SK-N-SH (cell line): Measurements from ENCODE around the gene PELI3. TPM values are rescaled to one million over a fixed set of nuclear protein-coding genes. Genes with fewer than 3 reads are reported as not detected.

Experiments used
- CTCF ChIA-PET: fragments of 300-600, 350-600 bp; formaldehyde crosslinking; extraction: SDS; loops from one replicate; lab custom pipeline; 2021; lab: Yijun Ruan, JAX
- POLR2A ChIA-PET: fragments of 350-600 bp; sonication (Branson Sonifier 250); formaldehyde crosslinking; extraction: SDS; loops from one replicate; lab custom pipeline; 2020; ENCODE audit warnings: antibody characterized with exemption, inconsistent platforms; lab: Yijun Ruan, JAX
- DNase-seq: peaks from one replicate; pipeline ENCODE4 v3.0.0; 2012
- H2AFZ ChIP-seq: fragments of 200-600 bp; sonication (generic); 2 replicates; pipeline ENCODE4 v1.8.1; 2016; ENCODE audit warnings: antibody characterized with exemption, mild to moderate bottlenecking, low read depth
- H3F3A ChIP-seq: fragments of 200-600 bp; sonication (generic); replicated peaks from 2 replicates; pipeline ENCODE3; 2016; ENCODE audit warnings: antibody characterized with exemption, mild to moderate bottlenecking; ENCODE audit not compliant: insufficient read depth
- H3K27ac ChIP-seq, 2 experiments: fragments of 200-500 bp in 1 of 2; fragments of 200-600 bp in 1 of 2; sonication (Bioruptor generic) in 1 of 2; sonication (generic), shearing (Covaris generic) in 1 of 2; 2 replicates each; pipeline versions ENCODE4 v1.5.1 to v1.6.1; 2014 to 2016; ENCODE audit warnings: low read depth in 2 of 2, inconsistent platforms in 1 of 2, low read length in 1 of 2, mild to moderate bottlenecking in 1 of 2, mixed read lengths in 1 of 2
- H3K27me3 ChIP-seq: fragments of 200-600 bp; sonication (generic), shearing (Covaris generic); 2 replicates; pipeline ENCODE4 v1.6.1; 2016; ENCODE audit warnings: mixed run types; ENCODE audit not compliant: insufficient read depth
- H3K36me3 ChIP-seq, 2 experiments: fragments of 200-500 bp in 1 of 2; fragments of 200-600 bp in 1 of 2; sonication (Bioruptor generic) in 1 of 2; sonication (generic) in 1 of 2; replicated peaks in 1 of 2; 2 replicates each; pipeline versions ENCODE3 to v1.5.1; 2014 to 2016; ENCODE audit warnings: low read length in 1 of 2, mild to moderate bottlenecking in 1 of 2; ENCODE audit not compliant: insufficient read depth in 2 of 2, control insufficient read depth in 1 of 2
- H3K4me1 ChIP-seq, 2 experiments: fragments of 200-500 bp in 1 of 2; fragments of 200-600 bp in 1 of 2; sonication (Bioruptor generic) in 1 of 2; sonication (generic), shearing (Covaris generic) in 1 of 2; 2 replicates each; pipeline versions ENCODE4 v1.5.1 to v1.6.1; 2014 to 2016; ENCODE audit warnings: low read depth in 1 of 2, low read length in 1 of 2, mixed run types in 1 of 2; ENCODE audit not compliant: insufficient read depth in 2 of 2, control insufficient read depth in 1 of 2
- H3K4me2 ChIP-seq: fragments of 200-600 bp; sonication (generic), shearing (Covaris generic); 2 replicates; pipeline ENCODE4 v1.6.1; 2017; ENCODE audit warnings: mixed run types
- H3K4me3 ChIP-seq, 2 experiments: fragments of 200-500 bp in 1 of 2; fragments of 200-600 bp in 1 of 2; sonication (Bioruptor generic) in 1 of 2; sonication (generic), shearing (Covaris generic) in 1 of 2; 2 replicates each; pipeline versions ENCODE4 v1.5.1 to v1.8.1; 2014 to 2016; ENCODE audit warnings: low read depth in 2 of 2, inconsistent platforms in 1 of 2, low read length in 1 of 2, mild to moderate bottlenecking in 1 of 2, mixed read lengths in 1 of 2, moderate library complexity in 1 of 2
- H3K79me2 ChIP-seq: fragments of 200-600 bp; sonication (generic); 2 replicates; pipeline ENCODE4 v1.8.1; 2017; ENCODE audit warnings: mild to moderate bottlenecking; ENCODE audit not compliant: insufficient read depth
- H3K9ac ChIP-seq: fragments of 200-600 bp; sonication (generic); 2 replicates; pipeline ENCODE4 v1.6.1; 2017; ENCODE audit warnings: mixed run types
- H3K9me2 ChIP-seq: fragments of 200-600 bp; sonication (generic); 2 replicates; pipeline ENCODE4 v1.6.1; 2017; ENCODE audit warnings: mixed run types
- H3K9me3 ChIP-seq: fragments of 200-600 bp; sonication (generic); 2 replicates; pipeline ENCODE4 v1.6.1; 2017; ENCODE audit warnings: mixed run types, mild to moderate bottlenecking, moderate library complexity
- H4K20me1 ChIP-seq: fragments of 200-600 bp; sonication (generic); 2 replicates; pipeline ENCODE4 v1.6.1; 2017; ENCODE audit warnings: mild to moderate bottlenecking, mixed run types; ENCODE audit not compliant: insufficient read depth
- CHD2 ChIP-seq: fragments of 150-350 bp; IDR thresholded peaks from 2 replicates; pipeline ENCODE4 v1.6.1; 2018; ENCODE audit warnings: low read length; ENCODE audit not compliant: partially characterized antibody
- CTCF ChIP-seq: fragments of 200-600 bp; sonication (generic); IDR thresholded peaks from 2 replicates; pipeline ENCODE4 v1.6.1; 2017; ENCODE audit warnings: antibody characterized with exemption, mild to moderate bottlenecking, moderate library complexity
- ELF1 ChIP-seq: IDR thresholded peaks from 2 replicates; pipeline ENCODE4 v1.4.0; 2012
- EZH2phosphoT487 ChIP-seq: fragments of 200-600 bp; sonication (generic); IDR thresholded peaks from 2 replicates; pipeline ENCODE4 v1.6.1; 2017; ENCODE audit warnings: low read depth, mixed run types, mild to moderate bottlenecking, antibody characterized with exemption, moderate library complexity, borderline replicate concordance
- FOXJ3 ChIP-seq: sonication (generic); formaldehyde crosslinking; IDR thresholded peaks from 2 replicates; pipeline ENCODE4 v1.5.1; 2020; ENCODE audit warnings: mild to moderate bottlenecking, missing genetic modification reagents
- FOXM1 ChIP-seq: IDR thresholded peaks from 2 replicates; pipeline ENCODE4 v1.4.0; 2012; ENCODE audit warnings: low read depth, mild to moderate bottlenecking
- GABPA ChIP-seq: IDR thresholded peaks from 2 replicates; pipeline ENCODE4 v1.4.0; 2012; ENCODE audit warnings: low read depth, mild to moderate bottlenecking
- IRF3 ChIP-seq: fragments of 150-350 bp; IDR thresholded peaks from 2 replicates; pipeline ENCODE4 v1.6.1; 2016; ENCODE audit warnings: mild to moderate bottlenecking, low read depth, low read length
- JUND ChIP-seq: IDR thresholded peaks from 2 replicates; pipeline ENCODE4 v1.4.0; 2012
- MEF2A ChIP-seq: IDR thresholded peaks from 2 replicates; pipeline ENCODE4 v1.4.0; 2012; ENCODE audit warnings: low read depth, borderline replicate concordance
- MXI1 ChIP-seq: IDR thresholded peaks from 2 replicates; pipeline ENCODE4 v1.6.1; 2012; ENCODE audit warnings: mild to moderate bottlenecking, low read depth, low read length, improper control_type of control experiment
- NRF1 ChIP-seq: IDR thresholded peaks from 2 replicates; pipeline ENCODE4 v1.6.1; 2012; ENCODE audit warnings: low read depth, mild to moderate bottlenecking, low read length
- POLR2AphosphoS5 ChIP-seq: IDR thresholded peaks from 2 replicates; pipeline ENCODE4 v1.6.1; 2012; ENCODE audit warnings: low read depth, low read length
- RAD21 ChIP-seq: IDR thresholded peaks from 2 replicates; pipeline ENCODE4 v1.6.1; 2012; ENCODE audit warnings: mild to moderate bottlenecking, low read length
- RCOR1 ChIP-seq: fragments of 150-350 bp; IDR thresholded peaks from 2 replicates; pipeline ENCODE4 v1.6.1; 2017; ENCODE audit warnings: antibody characterized with exemption, low read length
- REST ChIP-seq: IDR thresholded peaks from 2 replicates; pipeline ENCODE4 v1.6.1; 2012; ENCODE audit warnings: mild to moderate bottlenecking, low read depth, low read length, moderate library complexity
- RFX5 ChIP-seq: IDR thresholded peaks from 2 replicates; pipeline ENCODE4 v1.6.1; 2012; ENCODE audit warnings: mild to moderate bottlenecking, improper control_type of control experiment, low read length
- RXRA ChIP-seq: IDR thresholded peaks from 2 replicates; pipeline ENCODE4 v1.4.0; 2012; ENCODE audit warnings: low read depth, mild to moderate bottlenecking, borderline replicate concordance
- SIN3A ChIP-seq: IDR thresholded peaks from 2 replicates; pipeline ENCODE4 v1.6.1; 2012; ENCODE audit warnings: low read depth, mild to moderate bottlenecking, low read length, moderate library complexity, borderline replicate concordance
- TAF1 ChIP-seq: IDR thresholded peaks from 2 replicates; pipeline ENCODE4 v1.6.1; 2012; ENCODE audit warnings: low read depth, mild to moderate bottlenecking, low read length, moderate library complexity, borderline replicate concordance
- TCF12 ChIP-seq: IDR thresholded peaks from 2 replicates; pipeline ENCODE4 v1.4.0; 2012
- USF2 ChIP-seq: fragments of 150-350 bp; IDR thresholded peaks from 2 replicates; pipeline ENCODE4 v1.6.1; 2017; ENCODE audit warnings: antibody characterized with exemption, low read length, low read depth, borderline replicate concordance
- YY1 ChIP-seq: IDR thresholded peaks from 2 replicates; pipeline ENCODE4 v1.4.0; 2012; ENCODE audit warnings: low read depth, mild to moderate bottlenecking
- WGBS: methylation state at CpG from one replicate; pipeline ENCODE4 v1.1.6; 2017; ENCODE audit warnings: low lambda C conversion rate; 5-methylcytosine and 5-hydroxymethylcytosine counted together
- polyA plus RNA-seq, 3 experiments: library from polyadenylated mRNA; depleted of rRNA; stranded (reverse); fragments of >200 nt; gene quantifications; 2 replicates each; pipeline ENCODE4 v1.2.3, GENCODE V29; 2012
- TF ChIP-seq, protein P1 (sequence below): IDR thresholded peaks from 2 replicates; pipeline ENCODE4 v1.4.0; 2012; ENCODE audit warnings: low read depth

PELI3 gene
- polyA plus RNA-seq, 1 of the 3 experiments (the other 2 are of a cell fraction) = 7.0 TPM

DNA sequence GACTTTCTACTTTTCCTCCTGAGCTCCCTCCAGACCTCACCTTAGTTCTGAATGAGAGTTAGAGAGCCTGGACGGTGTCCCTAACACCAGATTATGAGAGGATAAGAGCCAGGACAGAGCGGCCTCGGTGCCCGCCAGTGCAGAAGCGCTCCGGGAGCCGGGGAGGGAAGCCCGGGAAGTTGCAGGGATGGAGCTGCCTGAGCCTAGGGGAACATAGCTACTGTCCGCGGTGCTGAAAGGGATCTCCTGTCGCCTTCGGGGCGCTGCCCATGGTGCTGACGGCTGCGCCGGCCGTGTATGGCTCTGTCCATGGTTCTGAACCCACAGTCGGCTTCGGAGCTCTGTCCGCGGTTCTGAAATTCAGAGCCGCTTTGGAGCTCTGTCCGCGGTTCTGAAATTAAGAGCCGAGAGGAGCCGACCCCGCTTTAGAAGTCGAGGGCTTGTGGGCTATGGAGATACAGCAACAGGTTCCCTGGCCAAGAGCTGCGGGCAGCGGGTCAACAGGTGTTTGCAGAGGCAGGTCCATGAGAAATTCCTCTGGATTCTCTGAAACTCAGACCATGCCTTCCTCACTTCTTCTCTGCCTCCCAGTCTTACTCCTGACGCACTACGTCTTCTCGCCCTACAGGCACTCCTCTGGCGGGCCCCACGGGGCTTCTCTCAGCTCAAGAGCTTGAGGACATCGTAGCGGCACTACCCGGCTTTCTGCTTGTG is 45.1 kb upstream of the PELI3 start:
- DNase-seq = peak; percentile 82
- Histone ChIP-seq H3K36me3 (no peaks in the 10 kb centered on the region), H3K79me2 (no peaks in the 10 kb centered on the region), H3K4me1 (peaks cover 4 to 14% of the 10 kb centered on the region in 2 experiments; a peak in 2 of 4 replicates), H4K20me1 (peaks cover 32% of the 10 kb centered on the region), H3K27ac (no peak overlapping the region), H3F3A (peaks cover 21% of the 10 kb centered on the region), H3K9me3 (no peaks in the 10 kb centered on the region), H3K4me2 (peak overlapping the region; percentile 70; the same call in 1 of the 2 replicates), H3K4me3 (peak overlapping the region in 1 of 2 experiments; percentile 36; a peak in 1 of 4 replicates), H3K9me2 (no peaks in the 10 kb centered on the region), H3K9ac (no peak overlapping the region), H2AFZ (no peak overlapping the region), H3K27me3 (peaks cover 24% of the 10 kb centered on the region)
- ChIA-PET POLR2A (interaction anchor here (0.9 to 1.1 kb wide), 2 partner anchors 10 to 86 kb away, joined by 3 to 4 read pairs; no protein-coding TSS in a partner anchor), CTCF (interaction anchor here (0.6 to 22.6 kb wide), 8 partner anchors 5 to 158 kb away, joined by 3 to 617 read pairs (median 19); partner anchors contain the start of genes MRPL11 and NPAS4)
- WGBS = 19% methylated on average over 26 of the region's 38 CpGs
- peak; percentile 43 for TF ChIP-seq CHD2
- no peak for TF ChIP-seq RFX5
- TF ChIP-seq SIN3A = peak; percentile 100
- TF ChIP-seq NRF1 = no peak
- no peak for TF ChIP-seq MXI1
- no peak for TF ChIP-seq FOXM1
- TF ChIP-seq JUND = no peak
- TF ChIP-seq IRF3 = no peak
- no peak for TF ChIP-seq RXRA
- TF ChIP-seq MEF2A = peak; percentile 10; the same call in 1 of the 2 replicates
- TF ChIP-seq USF2 = no peak
- TF ChIP-seq TCF12 = peak; percentile 21; the same call in 1 of the 2 replicates
- TF ChIP-seq, protein P1, sequence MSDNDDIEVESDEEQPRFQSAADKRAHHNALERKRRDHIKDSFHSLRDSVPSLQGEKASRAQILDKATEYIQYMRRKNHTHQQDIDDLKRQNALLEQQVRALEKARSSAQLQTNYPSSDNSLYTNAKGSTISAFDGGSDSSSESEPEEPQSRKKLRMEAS = peak; percentile 92
- no peak for TF ChIP-seq ELF1
- TF ChIP-seq GABPA = no peak
- TF ChIP-seq YY1 = no peak
- no peak for TF ChIP-seq FOXJ3 (CRISPR knock-in tag)
- TF ChIP-seq RAD21 = no peak
- TF ChIP-seq TAF1 = peak; percentile 51; the same call in 1 of the 2 replicates
- TF ChIP-seq POLR2AphosphoS5 = peak; percentile 48; the same call in 1 of the 2 replicates
- peak; percentile 99 for TF ChIP-seq REST
- TF ChIP-seq RCOR1 = peak; percentile 96
- no peak for TF ChIP-seq EZH2phosphoT487
- no peak for TF ChIP-seq CTCF
